Fibroblast of lung (primary cell): ENCODE results near the gene OCA2. TPM values are rescaled to one million over a fixed set of nuclear protein-coding genes. Genes with fewer than 3 reads are reported as not detected.

Experiments used
- DNase-seq, 2 donors: peaks; one replicate each; pipeline versions ENCODE4 v3.0.0 to v3.0.0-alpha.2; 2010; ENCODE audit warnings: low read depth in 2 of 2
- H2AFZ ChIP-seq: 2 replicates; pipeline ENCODE4 v1.5.1; 2012; ENCODE audit warnings: low read length, control low read depth, inconsistent platforms
- H3K27ac ChIP-seq: 2 replicates; pipeline ENCODE4 v1.5.1; 2011; ENCODE audit warnings: low read length, control low read depth; ENCODE audit not compliant: insufficient read depth
- H3K27me3 ChIP-seq: 2 replicates; pipeline ENCODE4 v1.5.1; 2011; ENCODE audit warnings: mild to moderate bottlenecking, low read length; ENCODE audit not compliant: control insufficient read depth, insufficient read depth
- H3K36me3 ChIP-seq: 2 replicates; pipeline ENCODE4 v1.5.1; 2011; ENCODE audit warnings: low read length; ENCODE audit not compliant: control insufficient read depth, insufficient read depth
- H3K4me1 ChIP-seq: 2 replicates; pipeline ENCODE4 v1.5.1; 2011; ENCODE audit warnings: low read length; ENCODE audit not compliant: control insufficient read depth, insufficient read depth; ENCODE audit errors: extremely low read depth
- H3K4me2 ChIP-seq: 2 replicates; pipeline ENCODE4 v1.5.1; 2011; ENCODE audit warnings: low read length, control low read depth; ENCODE audit not compliant: insufficient read depth; ENCODE audit errors: extremely low read depth
- H3K4me3 ChIP-seq, 4 experiments: fragments of 200-600 bp in 1 of 4; sonication (generic) in 1 of 4; replicated peaks in 1 of 4; 2 replicates each; pipeline ENCODE4 v1.5.1; 2011 to 2016; ENCODE audit warnings: low read length in 4 of 4, low read depth in 3 of 4, mild to moderate bottlenecking in 3 of 4, control low read depth in 2 of 4, inconsistent platforms in 1 of 4, mixed read lengths in 1 of 4; ENCODE audit not compliant: insufficient read depth in 1 of 4; ENCODE audit errors: control extremely low read depth in 1 of 4
- H3K79me2 ChIP-seq: 2 replicates; pipeline ENCODE4 v1.5.1; 2012; ENCODE audit warnings: mild to moderate bottlenecking, low read length, inconsistent platforms; ENCODE audit not compliant: control insufficient read depth, insufficient read depth
- H3K9ac ChIP-seq: 2 replicates; pipeline ENCODE4 v1.5.1; 2011; ENCODE audit warnings: mild to moderate bottlenecking, low read length, control low read depth; ENCODE audit not compliant: insufficient read depth
- H3K9me3 ChIP-seq: 2 replicates; pipeline ENCODE4 v1.5.1; 2012; ENCODE audit warnings: low read depth, low read length; ENCODE audit not compliant: control insufficient read depth, insufficient read depth
- H4K20me1 ChIP-seq: 2 replicates; pipeline ENCODE4 v1.5.1; 2011; ENCODE audit warnings: low read length; ENCODE audit not compliant: control insufficient read depth, insufficient read depth; ENCODE audit errors: extremely low read depth
- CTCF ChIP-seq, 2 donors: IDR thresholded peaks in 1 of 2; conservative IDR thresholded peaks in 1 of 2; 1 replicate in 1 of 2; 2 replicates in 1 of 2; pipeline ENCODE4 v1.5.1; 2011 to 2012; ENCODE audit warnings: low read length in 2 of 2, control low read depth in 1 of 2, inconsistent platforms in 1 of 2, low read depth in 1 of 2, mild to moderate bottlenecking in 1 of 2
- EZH2 ChIP-seq: IDR thresholded peaks from 2 replicates; pipeline ENCODE4 v1.5.1; 2012; ENCODE audit warnings: low read length, control low read depth, mild to moderate bottlenecking; ENCODE audit errors: missing control alignments
- polyA plus RNA-seq, 2 donors: library from polyadenylated mRNA; depleted of rRNA in 1 of 2; stranded (reverse) in 1 of 2; unstranded in 1 of 2; fragments of >200 nt; gene quantifications; 2 replicates each; pipeline ENCODE4 v1.2.1, GENCODE V29; 2011 to 2012; ENCODE audit warnings: missing spikeins in 1 of 2
- total RNA-seq: library from RNA; depleted of rRNA; stranded (reverse); fragments of >200 nt; gene quantifications from 2 replicates; pipeline ENCODE4 v1.2.1, GENCODE V29; 2014

The OCA2 gene
- total and polyA plus RNA-seq, 2 donors (not counting 1 experiment from before 2014, with no cell fraction given), result not detected

- Histone ChIP-seq H3K9ac (no peak overlapping the region), H3K36me3 (no peaks in the 10 kb centered on the region), H4K20me1 (no peaks in the 10 kb centered on the region), H3K4me3 (no peak overlapping the region), H2AFZ (no peak overlapping the region), H3K27ac (no peak overlapping the region), H3K79me2 (no peaks in the 10 kb centered on the region), H3K4me1 (no peaks in the 10 kb centered on the region), H3K4me2 (no peak overlapping the region), H3K27me3 (no peaks in the 10 kb centered on the region), H3K9me3 (no peaks in the 10 kb centered on the region)
- no peak for TF ChIP-seq CTCF (conservative IDR thresholded peaks at IDR 0.05 in 1 of 2, IDR thresholded peaks at IDR 0.05 in 1 of 2; ENCODE audit: low read depth in 1 of 2, low read length in 2 of 2)
- no peak for DNase-seq
Measured at GRCh38 chr15:27776501-27776900, 322.6 kb downstream of the OCA2 start.

GRCh38 chr15:27774638-27775037 is 324.5 kb downstream of the OCA2 start:
- Histone ChIP-seq H3K4me2 (no peak overlapping the region), H3K79me2 (no peaks in the 10 kb centered on the region), H2AFZ (no peak overlapping the region), H3K27me3 (no peaks in the 10 kb centered on the region), H3K9ac (no peak overlapping the region), H3K4me3 (no peak overlapping the region), H3K27ac (no peak overlapping the region), H3K36me3 (no peaks in the 10 kb centered on the region), H3K4me1 (no peaks in the 10 kb centered on the region), H3K9me3 (no peaks in the 10 kb centered on the region), H4K20me1 (no peaks in the 10 kb centered on the region)
- TF ChIP-seq EZH2 (no peak), CTCF (conservative IDR thresholded peaks at IDR 0.05 in 1 of 2, IDR thresholded peaks at IDR 0.05 in 1 of 2; ENCODE audit: low read depth in 1 of 2, low read length in 2 of 2) (no peak)
- DNase-seq, result no peak

- no peaks in the 10 kb centered on the region for H3K79me2 ChIP-seq
- no peak overlapping the region for H2AFZ ChIP-seq
- H3K36me3 ChIP-seq, result no peaks in the 10 kb centered on the region
- no peaks in the 10 kb centered on the region for H4K20me1 ChIP-seq
- no peaks in the 10 kb centered on the region for H3K4me1 ChIP-seq
- TF ChIP-seq CTCF (conservative IDR thresholded peaks at IDR 0.05 in 1 of 2, IDR thresholded peaks at IDR 0.05 in 1 of 2; ENCODE audit: low read depth in 1 of 2, low read length in 2 of 2) (no peak), EZH2 (no peak)
- no peaks in the 10 kb centered on the region for H3K9me3 ChIP-seq
- no peak overlapping the region for H3K4me3 ChIP-seq
- H3K9ac ChIP-seq, result no peak overlapping the region
- no peak for DNase-seq
- no peak overlapping the region for H3K27ac ChIP-seq
- H3K4me2 ChIP-seq, result no peak overlapping the region
- H3K27me3 ChIP-seq, result no peaks in the 10 kb centered on the region
Measured at GRCh38 chr15:27774191-27774590, 324.9 kb downstream of the OCA2 start.
